ENCODE data around the gene ST8SIA3. TPM values are rescaled to one million over a fixed set of nuclear protein-coding genes. Genes with fewer than 3 reads are reported as not detected.

The ST8SIA3 gene
- not detected in 2 replicates for total RNA-seq

GRCh38 chr18:57352271-57352701, at the start of gene ST8SIA3:
ST8SIA3 (plus strand) TSS chr18:57352557; CDS start chr18:57352847, 290 bp downstream.

Other genes starting within 250 kb of the ST8SIA3 start
- not detected in 2 replicates for gene BOD1L2, start 205.5 kb upstream of the ST8SIA3 start, total RNA-seq
- under 0.01 TPM in 1 of 2 replicates, not detected in the other for gene ONECUT2, start 82.8 kb downstream of the ST8SIA3 start, total RNA-seq
- gene FECH, start 234.1 kb downstream of the ST8SIA3 start, total RNA-seq = 30.4 and 57.7 TPM in 2 replicates

Data from smooth muscle cell of the pulmonary artery (primary cell).